Cardiac fibroblast (primary cell): ENCODE measurements around the gene SFTPA1.
"Not testable (repeated sequence)": the region's sequence is repeated elsewhere in the genome, so short reads cannot be mapped to it uniquely, and the experiment has no call there.

Experiments used
- DNase-seq, 2 donors: peaks; one replicate each; pipeline versions ENCODE4 v3.0.0 to v3.0.0-alpha.2; 2010; ENCODE audit warnings: low read depth in 2 of 2
- H3K4me3 ChIP-seq, 2 donors: replicated peaks in 1 of 2; 1 replicate in 1 of 2; 2 replicates in 1 of 2; pipeline ENCODE4 v1.5.1; 2011; ENCODE audit warnings: low read depth in 2 of 2, low read length in 2 of 2, mild to moderate bottlenecking in 2 of 2, moderate library complexity in 1 of 2
- CTCF ChIP-seq: IDR thresholded peaks from one replicate; pipeline ENCODE4 v1.5.1; 2011; ENCODE audit warnings: low read depth, mild to moderate bottlenecking, low read length, inconsistent platforms

SFTPA1 gene

GRCh38 chr10:79615577-79615976, 4.8 kb downstream of the SFTPA1 start:
- no peak overlapping the region for H3K4me3 ChIP-seq
- DNase-seq, result no peak
- no peak for TF ChIP-seq CTCF

- no peak for TF ChIP-seq CTCF
- DNase-seq, result no peak
- no peak overlapping the region for H3K4me3 ChIP-seq
Observed at GRCh38 chr10:79616164-79616563, 5.4 kb downstream of the SFTPA1 start.

GRCh38 chr10:79623663-79624062, 12.9 kb downstream of the SFTPA1 start:
- H3K4me3 ChIP-seq, DNase-seq: not testable (repeated sequence)

GRCh38 chr10:79627075-79627474, 16.3 kb downstream of the SFTPA1 start:
- H3K4me3 ChIP-seq, result no peak overlapping the region
- no peak for TF ChIP-seq CTCF
- DNase-seq, result no peak

- TF ChIP-seq CTCF, result no peak
- no peak overlapping the region for H3K4me3 ChIP-seq
- DNase-seq, result no peak
Observed at GRCh38 chr10:79628083-79628482, 17.3 kb downstream of the SFTPA1 start.

GRCh38 chr10:79628988-79629954, 18.5 kb downstream of the SFTPA1 start:
- TF ChIP-seq CTCF, result no peak
- H3K4me3 ChIP-seq, result no peak overlapping the region
- no peak for DNase-seq

GRCh38 chr10:79629955-79630327, 19.2 kb downstream of the SFTPA1 start:
- no peak for TF ChIP-seq CTCF
- no peak for DNase-seq
- no peak overlapping the region for H3K4me3 ChIP-seq

- H3K4me3 ChIP-seq, DNase-seq: not testable (repeated sequence)
Observed at GRCh38 chr10:79636654-79637199, 26.0 kb downstream of the SFTPA1 start.
